HG03520 (cell line): ENCODE data around the gene CSNK1D.

Experiments used
- ATAC-seq: cut with Tn5 transposase; IDR thresholded peaks from one replicate; pipeline ENCODE4 v1.9.1; 2021; ENCODE audit warnings: mild to moderate bottlenecking, moderate library complexity; ENCODE audit not compliant: unreplicated experiment

The CSNK1D gene

GRCh38 chr17:82230609-82231311 is 42.7 kb downstream of the CSNK1D start:
- peak; percentile 33 for ATAC-seq

- no peak for ATAC-seq
These were observed 43.5 kb downstream of the CSNK1D start for GRCh38 chr17:82229698-82230608.

- ATAC-seq: no peak
These were observed 44.4 kb downstream of the CSNK1D start, which contains the start of gene SLC16A3 for GRCh38 chr17:82228842-82229697. SLC16A3 (plus strand) TSS chr17:82229042; CDS start chr17:82236009, 6,967 bp downstream.

- no peak for ATAC-seq
These were observed 45.1 kb downstream of the CSNK1D start for GRCh38 chr17:82228278-82228841.

- no peak for ATAC-seq
These were observed 45.7 kb downstream of the CSNK1D start for GRCh38 chr17:82227629-82228277.

GRCh38 chr17:82226809-82227628 is 46.5 kb downstream of the CSNK1D start:
- ATAC-seq: no peak

- no peak for ATAC-seq
These were observed 47.2 kb downstream of the CSNK1D start for GRCh38 chr17:82226146-82226808.

GRCh38 chr17:82225368-82226029 is 48.0 kb downstream of the CSNK1D start:
- no peak for ATAC-seq

GRCh38 chr17:82224666-82225065 is 48.8 kb downstream of the CSNK1D start:
- ATAC-seq: no peak

GRCh38 chr17:82223517-82223916 is 50.0 kb downstream of the CSNK1D start:
- no peak for ATAC-seq

- ATAC-seq: no peak
These were observed 50.7 kb downstream of the CSNK1D start for GRCh38 chr17:82222816-82223215.

- ATAC-seq: no peak
These were observed 52.1 kb downstream of the CSNK1D start for GRCh38 chr17:82221341-82221902.

GRCh38 chr17:82219753-82220709 is 53.5 kb downstream of the CSNK1D start:
- ATAC-seq: no peak

GRCh38 chr17:82219083-82219482 is 54.4 kb downstream of the CSNK1D start:
- no peak for ATAC-seq

- no peak for ATAC-seq
These were observed 55.0 kb downstream of the CSNK1D start for GRCh38 chr17:82218349-82219075.

GRCh38 chr17:82217530-82218204 is 55.8 kb downstream of the CSNK1D start:
- no peak for ATAC-seq
